ENCODE measurements around the gene ELMO1.

DNA sequence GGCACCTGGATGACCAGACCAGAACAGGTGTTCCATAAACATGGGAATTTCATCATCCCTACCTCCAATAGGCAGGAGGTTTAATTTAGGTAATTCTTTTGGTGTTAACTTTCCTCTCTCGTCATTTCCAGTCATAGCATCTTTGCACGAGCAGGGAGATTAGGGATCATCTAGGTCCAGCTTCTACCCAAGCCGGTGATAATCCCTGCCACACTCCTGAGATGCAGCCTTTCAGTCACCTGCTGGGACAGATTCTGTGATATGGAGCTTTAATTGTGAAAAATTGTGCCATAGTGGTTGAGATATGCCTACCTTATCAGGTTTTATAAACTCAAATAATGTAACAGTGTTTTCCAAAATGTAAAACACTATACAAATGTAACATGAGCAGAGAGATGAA, 532.5 kb downstream of the ELMO1 start:
- TF ChIP-seq POLR2A (IDR thresholded peaks at IDR 0.05) (no peak), POLR2AphosphoS5 (IDR thresholded peaks at IDR 0.05) (no peak)
- TF ChIP-seq, protein P1, sequence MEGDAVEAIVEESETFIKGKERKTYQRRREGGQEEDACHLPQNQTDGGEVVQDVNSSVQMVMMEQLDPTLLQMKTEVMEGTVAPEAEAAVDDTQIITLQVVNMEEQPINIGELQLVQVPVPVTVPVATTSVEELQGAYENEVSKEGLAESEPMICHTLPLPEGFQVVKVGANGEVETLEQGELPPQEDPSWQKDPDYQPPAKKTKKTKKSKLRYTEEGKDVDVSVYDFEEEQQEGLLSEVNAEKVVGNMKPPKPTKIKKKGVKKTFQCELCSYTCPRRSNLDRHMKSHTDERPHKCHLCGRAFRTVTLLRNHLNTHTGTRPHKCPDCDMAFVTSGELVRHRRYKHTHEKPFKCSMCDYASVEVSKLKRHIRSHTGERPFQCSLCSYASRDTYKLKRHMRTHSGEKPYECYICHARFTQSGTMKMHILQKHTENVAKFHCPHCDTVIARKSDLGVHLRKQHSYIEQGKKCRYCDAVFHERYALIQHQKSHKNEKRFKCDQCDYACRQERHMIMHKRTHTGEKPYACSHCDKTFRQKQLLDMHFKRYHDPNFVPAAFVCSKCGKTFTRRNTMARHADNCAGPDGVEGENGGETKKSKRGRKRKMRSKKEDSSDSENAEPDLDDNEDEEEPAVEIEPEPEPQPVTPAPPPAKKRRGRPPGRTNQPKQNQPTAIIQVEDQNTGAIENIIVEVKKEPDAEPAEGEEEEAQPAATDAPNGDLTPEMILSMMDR (IDR thresholded peaks at IDR 0.05), result no peak

Data from transverse colon (tissue), 4 donors.